GM12878 (cell line): Measurements from ENCODE around the gene SGCB. TPM values are rescaled to one million over a fixed set of nuclear protein-coding genes. Genes with fewer than 3 reads are reported as not detected.

Experiments
- ATAC-seq: fragments of 200-7000 bp; cut with Tn5 transposase; 3 replicates; pipeline ENCODE4 v1.9.1; 2020; ENCODE audit warnings: mild to moderate bottlenecking, moderate library complexity
- BruUV-seq: library from RNA; stranded (reverse); fragments of 400-500 nt; replicated peaks from 2 replicates; lab custom pipeline; 2021; lab: Mats Ljungman, UMichigan
- CTCF ChIA-PET: fragments of 300-600 bp; sonication (Branson Sonifier 250); formaldehyde crosslinking; extraction: SDS; loops from one replicate; lab custom pipeline; 2021; ENCODE audit warnings: inconsistent platforms; lab: Yijun Ruan, JAX
- POLR2A ChIA-PET: fragments of 350-600 bp; formaldehyde crosslinking; extraction: SDS; loops from one replicate; lab custom pipeline; 2021; ENCODE audit warnings: inconsistent platforms; lab: Charles Lee
- RAD21 ChIA-PET: fragments of 300-600 bp; sonication (Branson Sonifier 250); formaldehyde crosslinking; loops from one replicate; lab custom pipeline; 2023; ENCODE audit warnings: antibody characterized with exemption; ENCODE audit not compliant: unreplicated experiment; lab: Charles Lee
- SMC1A ChIA-PET: fragments of 300-600 bp; sonication (Branson Sonifier 250); formaldehyde crosslinking; loops from one replicate; lab custom pipeline; 2023; ENCODE audit not compliant: unreplicated experiment, uncharacterized antibody; lab: Charles Lee
- DNase-seq: peaks from one replicate; pipeline ENCODE4 v3.0.0-alpha.2; 2011; ENCODE audit warnings: low read depth, low spot score
- FAIRE-seq: peaks from 3 replicates; lab custom pipeline; 2011; peaks lifted over from hg19 to GRCh38; lab: Jason Lieb, UNC
- H2AFZ ChIP-seq: 2 replicates; pipeline ENCODE4 v1.6.0; 2011; ENCODE audit warnings: low read depth, low read length, control low read depth; ENCODE audit not compliant: control insufficient read depth
- H3K27ac ChIP-seq: 2 replicates; pipeline ENCODE4 v1.5.1; 2011; ENCODE audit warnings: control low read depth; ENCODE audit not compliant: control insufficient read depth, insufficient read depth
- H3K27me3 ChIP-seq, 2 experiments: replicated peaks in 1 of 2; 2 replicates each; pipeline versions ENCODE4 v1.6.0 to v1.6.1; 2011; ENCODE audit warnings: low read length in 1 of 2; ENCODE audit not compliant: control insufficient read depth in 2 of 2, insufficient read depth in 2 of 2
- H3K36me3 ChIP-seq, 2 experiments: 2 replicates each; pipeline ENCODE4 v1.5.1; 2011; ENCODE audit warnings: low read length in 1 of 2; ENCODE audit not compliant: control insufficient read depth in 2 of 2, insufficient read depth in 2 of 2
- H3K4me1 ChIP-seq: 2 replicates; pipeline ENCODE4 v1.6.1; 2011; ENCODE audit warnings: mild to moderate bottlenecking, low read length, moderate library complexity, mixed read lengths; ENCODE audit not compliant: control insufficient read depth, insufficient read depth
- H3K4me2 ChIP-seq: 2 replicates; pipeline ENCODE4 v1.6.0; 2011; ENCODE audit warnings: control low read depth; ENCODE audit not compliant: control insufficient read depth, insufficient read depth
- H3K4me3 ChIP-seq: fragments of 200-600 bp; sonication (generic); 2 replicates; pipeline ENCODE4 v1.5.1; 2016
- H3K79me2 ChIP-seq: 2 replicates; pipeline ENCODE4 v1.6.0; 2011; ENCODE audit warnings: low read length; ENCODE audit not compliant: control insufficient read depth, insufficient read depth
- H3K9ac ChIP-seq: 2 replicates; pipeline ENCODE4 v1.8.0; 2011; ENCODE audit warnings: low read length, control low read depth, mixed read lengths; ENCODE audit not compliant: control insufficient read depth, insufficient read depth
- H3K9me3 ChIP-seq: replicated peaks from 3 replicates; pipeline ENCODE4 v1.5.1; 2011; ENCODE audit warnings: mild to moderate bottlenecking, low read length; ENCODE audit not compliant: control insufficient read depth, insufficient read depth
- H4K20me1 ChIP-seq: 2 replicates; pipeline ENCODE4 v1.6.0; 2011; ENCODE audit not compliant: control insufficient read depth, insufficient read depth
- CBX3 ChIP-seq: fragments of 200-600 bp; sonication (generic); IDR thresholded peaks from 2 replicates; pipeline ENCODE4 v1.6.1; 2016; ENCODE audit warnings: low read depth, borderline replicate concordance
- CEBPB ChIP-seq, 2 experiments: fragments of 150-350 bp in 1 of 2; IDR thresholded peaks; 2 replicates each; pipeline ENCODE4 v1.6.1; 2012 to 2014; ENCODE audit warnings: low read depth in 2 of 2, low read length in 2 of 2, borderline replicate concordance in 1 of 2, inconsistent platforms in 1 of 2
- CREM ChIP-seq: IDR thresholded peaks from 2 replicates; pipeline ENCODE4 v1.6.1; 2014; ENCODE audit warnings: antibody characterized with exemption, low read depth
- EED ChIP-seq: sonication (generic); IDR thresholded peaks from 2 replicates; pipeline ENCODE4 v1.6.1; 2016; ENCODE audit warnings: antibody characterized with exemption, low read depth
- HDAC2 ChIP-seq: fragments of 200-600 bp; sonication (generic); IDR thresholded peaks from 2 replicates; pipeline ENCODE4 v1.6.1; 2017
- KDM1A ChIP-seq: fragments of 200-600 bp; sonication (generic); IDR thresholded peaks from 2 replicates; pipeline ENCODE4 v1.6.1; 2016; ENCODE audit warnings: borderline replicate concordance
- MTA2 ChIP-seq: fragments of 450-650 bp; IDR thresholded peaks from 2 replicates; pipeline ENCODE4 v1.6.1; 2016; ENCODE audit warnings: low read depth, mild to moderate bottlenecking, moderate library complexity
- MYB ChIP-seq: fragments of 150-350 bp; IDR thresholded peaks from 2 replicates; pipeline ENCODE4 v1.6.1; 2014; ENCODE audit warnings: mild to moderate bottlenecking, low read depth, low read length, borderline replicate concordance
- MYC ChIP-seq: IDR thresholded peaks from 2 replicates; pipeline ENCODE4 v1.6.1; 2011; ENCODE audit warnings: mild to moderate bottlenecking, low read length, moderate library complexity, inconsistent platforms; ENCODE audit not compliant: insufficient read depth, insufficient replicate concordance, insufficient read length, severe bottlenecking
- PAX5 ChIP-seq: IDR thresholded peaks from 2 replicates; pipeline ENCODE4 v1.6.1; 2011; ENCODE audit warnings: low read depth, low read length, borderline replicate concordance
- POLR2AphosphoS2 ChIP-seq: IDR thresholded peaks from 2 replicates; pipeline ENCODE4 v1.6.1; 2011; ENCODE audit warnings: low read depth, mild to moderate bottlenecking, low read length, improper control_type of control experiment, moderate library complexity
- RAD51 ChIP-seq: fragments of 450-650 bp; IDR thresholded peaks from 2 replicates; pipeline ENCODE4 v1.6.1; 2016; ENCODE audit warnings: moderate library complexity, mild to moderate bottlenecking, inconsistent platforms
- RB1 ChIP-seq: fragments of 450-650 bp; formaldehyde crosslinking; IDR thresholded peaks from 2 replicates; pipeline ENCODE4 v1.6.1; 2017; ENCODE audit warnings: mild to moderate bottlenecking, borderline replicate concordance
- RFX5 ChIP-seq: IDR thresholded peaks from 2 replicates; pipeline ENCODE4 v1.6.1; 2011; ENCODE audit warnings: low read depth, low read length, improper control_type of control experiment
- ZNF207 ChIP-seq: fragments of 450-650 bp; IDR thresholded peaks from 2 replicates; pipeline ENCODE4 v1.6.1; 2014; ENCODE audit warnings: antibody characterized with exemption, mild to moderate bottlenecking, borderline replicate concordance
- ZNF274 ChIP-seq: IDR thresholded peaks from one replicate; pipeline ENCODE4 v1.8.0; 2011; ENCODE audit not compliant: insufficient read length, insufficient read depth
- WGBS: methylation state at CpG from one replicate; pipeline ENCODE4 v1.1.6; 2016; ENCODE audit warnings: low lambda C conversion rate; ENCODE audit not compliant: insufficient replicate concordance, insufficient coverage; ENCODE audit errors: missing lambda C conversion rate; 5-methylcytosine and 5-hydroxymethylcytosine counted together
- in situ Hi-C: fragments of 300-500 bp; cut with MboI; formaldehyde crosslinking; loops from 9 replicates; pipeline ENCODE4 v1.14.3; 2018; ENCODE audit warnings: mixed read lengths
- intact Hi-C: fragments of 100-400 bp; cut with micrococcal nuclease; formaldehyde crosslinking; loops from one replicate; pipeline ENCODE4 v1.14.2; 2022; ENCODE audit not compliant: unreplicated experiment
- polyA plus RNA-seq, 11 experiments: library from polyadenylated mRNA; depleted of rRNA in 4 of 11; unstranded in 6 of 11; stranded (reverse) in 5 of 11; fragments of >200 nt; fragmentation: Nextera tagmentation in 4 of 11; fragmentation: Illumina TruSeq in 1 of 11; extraction: Ambion mirVana in 4 of 11; extraction: Trizol in 1 of 11; gene quantifications; 1 replicate in 1 of 11; 2 replicates in 10 of 11; pipeline versions ENCODE4 v1.2.1 to v1.2.3, GENCODE V29; 2011 to 2016; ENCODE audit warnings: inconsistent platforms in 2 of 11, missing spikeins in 2 of 11, low read depth in 1 of 11
- total RNA-seq, 4 experiments: library from RNA; depleted of rRNA in 3 of 4; stranded (reverse); fragments of >200 nt in 3 of 4; fragmentation: Illumina TruSeq in 1 of 4; extraction: Trizol in 1 of 4; gene quantifications; 2 replicates each; pipeline versions ENCODE4 v1.2.1 to v1.2.3, GENCODE V29; 2013 to 2021
- TF ChIP-seq, protein P1 (sequence below): fragments of 450-650 bp; IDR thresholded peaks from 2 replicates; pipeline ENCODE4 v1.6.1; 2017; ENCODE audit warnings: mild to moderate bottlenecking, moderate library complexity

The SGCB gene
- total and polyA plus RNA-seq, 10 of the 15 experiments (the other 5 are each of a cell fraction or from before 2014, with no cell fraction given) = 4.7 to 13.2 (median 7.4) TPM

DNA sequence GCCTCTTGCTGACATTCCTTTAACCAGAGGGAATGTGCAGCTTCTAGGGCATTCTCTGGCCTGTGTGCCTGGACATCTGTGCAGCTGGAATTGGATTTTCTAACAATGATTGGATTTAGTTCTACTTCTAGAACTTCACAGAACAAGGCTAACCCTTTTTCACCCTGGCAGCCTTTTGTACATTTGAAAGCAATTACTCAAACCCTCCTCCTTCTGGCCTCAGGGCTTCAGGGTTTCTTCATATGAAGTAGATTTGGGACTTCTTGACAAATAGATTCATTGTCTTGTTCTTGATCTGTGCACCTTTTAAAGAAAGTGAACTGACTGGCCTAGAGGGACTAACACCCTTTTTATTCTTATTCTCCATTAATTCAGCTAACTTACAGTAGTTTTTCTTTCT lies 43.1 kb upstream of the SGCB start (continued):
- TF ChIP-seq PAX5 (no peak), CEBPB (IDR thresholded peaks at IDR 0.05; ENCODE audit: borderline replicate concordance in 1 of 2, low read depth in 2 of 2, low read length in 2 of 2) (no peak), ZNF274 (no peak), POLR2AphosphoS2 (no peak), EED (no peak), CBX3 (no peak)

DNA sequence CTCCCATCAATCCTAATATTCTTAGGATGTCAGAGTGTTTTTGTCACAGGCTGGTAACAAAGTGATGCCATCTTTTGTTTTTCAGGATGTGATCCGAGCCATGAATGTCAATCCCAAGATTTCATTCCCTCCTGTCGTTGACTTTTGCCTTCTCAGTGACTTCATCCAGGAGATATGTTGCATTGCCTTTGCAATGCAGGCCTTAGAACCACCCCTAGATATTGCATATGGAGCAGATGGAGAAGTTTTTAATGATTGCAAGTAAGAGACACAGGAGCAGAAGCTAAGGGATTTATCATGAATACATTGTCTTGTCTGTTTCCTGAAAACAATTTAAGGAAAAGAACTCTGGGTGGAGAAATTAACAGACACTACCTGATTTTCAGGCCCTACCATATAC lies 41.6 kb upstream of the SGCB start:
- FAIRE-seq (no peak), ATAC-seq (no peak), DNase-seq (no peak)
- in situ Hi-C loops (no loop called here), intact Hi-C loops (no loop called here)
- TF ChIP-seq RB1 (no peak), ZNF274 (no peak), POLR2AphosphoS2 (no peak), MYB (no peak), MTA2 (no peak), RFX5 (no peak), ZNF207 (no peak), KDM1A (no peak), CREM (no peak), RAD51 (no peak), MYC (no peak), HDAC2 (no peak)
- TF ChIP-seq, protein P1, sequence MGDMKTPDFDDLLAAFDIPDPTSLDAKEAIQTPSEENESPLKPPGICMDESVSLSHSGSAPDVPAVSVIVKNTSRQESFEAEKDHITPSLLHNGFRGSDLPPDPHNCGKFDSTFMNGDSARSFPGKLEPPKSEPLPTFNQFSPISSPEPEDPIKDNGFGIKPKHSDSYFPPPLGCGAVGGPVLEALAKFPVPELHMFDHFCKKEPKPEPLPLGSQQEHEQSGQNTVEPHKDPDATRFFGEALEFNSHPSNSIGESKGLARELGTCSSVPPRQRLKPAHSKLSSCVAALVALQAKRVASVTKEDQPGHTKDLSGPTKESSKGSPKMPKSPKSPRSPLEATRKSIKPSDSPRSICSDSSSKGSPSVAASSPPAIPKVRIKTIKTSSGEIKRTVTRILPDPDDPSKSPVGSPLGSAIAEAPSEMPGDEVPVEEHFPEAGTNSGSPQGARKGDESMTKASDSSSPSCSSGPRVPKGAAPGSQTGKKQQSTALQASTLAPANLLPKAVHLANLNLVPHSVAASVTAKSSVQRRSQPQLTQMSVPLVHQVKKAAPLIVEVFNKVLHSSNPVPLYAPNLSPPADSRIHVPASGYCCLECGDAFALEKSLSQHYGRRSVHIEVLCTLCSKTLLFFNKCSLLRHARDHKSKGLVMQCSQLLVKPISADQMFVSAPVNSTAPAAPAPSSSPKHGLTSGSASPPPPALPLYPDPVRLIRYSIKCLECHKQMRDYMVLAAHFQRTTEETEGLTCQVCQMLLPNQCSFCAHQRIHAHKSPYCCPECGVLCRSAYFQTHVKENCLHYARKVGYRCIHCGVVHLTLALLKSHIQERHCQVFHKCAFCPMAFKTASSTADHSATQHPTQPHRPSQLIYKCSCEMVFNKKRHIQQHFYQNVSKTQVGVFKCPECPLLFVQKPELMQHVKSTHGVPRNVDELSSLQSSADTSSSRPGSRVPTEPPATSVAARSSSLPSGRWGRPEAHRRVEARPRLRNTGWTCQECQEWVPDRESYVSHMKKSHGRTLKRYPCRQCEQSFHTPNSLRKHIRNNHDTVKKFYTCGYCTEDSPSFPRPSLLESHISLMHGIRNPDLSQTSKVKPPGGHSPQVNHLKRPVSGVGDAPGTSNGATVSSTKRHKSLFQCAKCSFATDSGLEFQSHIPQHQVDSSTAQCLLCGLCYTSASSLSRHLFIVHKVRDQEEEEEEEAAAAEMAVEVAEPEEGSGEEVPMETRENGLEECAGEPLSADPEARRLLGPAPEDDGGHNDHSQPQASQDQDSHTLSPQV = no peak
- H3K36me3 ChIP-seq = no peaks in the 10 kb centered on the region
- no peak overlapping the region for H3K4me2 ChIP-seq
- BruUV-seq = no TSS peak
- 0% methylated on average over 2 of the region's 2 CpGs for WGBS
- no peak overlapping the region for H3K9ac ChIP-seq
- H3K4me1 ChIP-seq = no peaks in the 10 kb centered on the region
- ChIA-PET SMC1A (no interaction called here), RAD21 (no interaction called here), CTCF (no interaction called here), POLR2A (no interaction called here)
- H3K27ac ChIP-seq = no peak overlapping the region
- H3K4me3 ChIP-seq = no peak overlapping the region
- H3K27me3 ChIP-seq = peaks cover 0 to 3% of the 10 kb centered on the region in 2 experiments; a peak in 2 of 4 replicates
- no peaks in the 10 kb centered on the region for H4K20me1 ChIP-seq
- no peak overlapping the region for H2AFZ ChIP-seq
- no peaks in the 10 kb centered on the region for H3K9me3 ChIP-seq
- no peaks in the 10 kb centered on the region for H3K79me2 ChIP-seq
